PFSK-1 (cell line): ENCODE data around the gene HDGFL2.

Experiments
- FOXP2 ChIP-seq: optimal IDR thresholded peaks from 2 replicates; pipeline ENCODE3; 2011; ENCODE audit warnings: borderline replicate concordance, control low read depth, inconsistent platforms; ENCODE audit not compliant: insufficient read depth; ENCODE audit errors: extremely low read length, extremely low read depth
- POLR2AphosphoS5 ChIP-seq: IDR thresholded peaks from 2 replicates; pipeline ENCODE4 v1.6.1; 2012; ENCODE audit warnings: low read depth, mild to moderate bottlenecking, control low read depth, low read length, moderate library complexity
- REST ChIP-seq, 2 experiments: IDR thresholded peaks; 2 replicates each; pipeline versions ENCODE4 v1.6.1 to v1.8.0; 2011 to 2012; ENCODE audit warnings: low read depth in 2 of 2, low read length in 2 of 2, control low read depth in 1 of 2, inconsistent platforms in 1 of 2, mild to moderate bottlenecking in 1 of 2, moderate library complexity in 1 of 2; ENCODE audit not compliant: insufficient read depth in 1 of 2
- SIN3A ChIP-seq: IDR thresholded peaks from 2 replicates; pipeline ENCODE4 v1.6.1; 2012; ENCODE audit warnings: mild to moderate bottlenecking, low read length, moderate library complexity, borderline replicate concordance; ENCODE audit not compliant: insufficient read depth
- TAF1 ChIP-seq: IDR thresholded peaks from 2 replicates; pipeline ENCODE4 v1.6.1; 2012; ENCODE audit warnings: low read length, control low read depth, borderline replicate concordance; ENCODE audit not compliant: insufficient read depth

The HDGFL2 gene

GRCh38 chr19:4504891-4505569, 32.9 kb downstream of the HDGFL2 start:
- TF ChIP-seq SIN3A (no peak), FOXP2 (no peak), TAF1 (no peak), POLR2AphosphoS5 (no peak), REST (IDR thresholded peaks at IDR 0.05; ENCODE audit: insufficient read depth in 1 of 2, low read depth in 2 of 2, low read length in 2 of 2) (no peak)

GRCh38 chr19:4505570-4506448, 33.7 kb downstream of the HDGFL2 start:
- TF ChIP-seq POLR2AphosphoS5 (no peak), FOXP2 (no peak), REST (IDR thresholded peaks at IDR 0.05; ENCODE audit: insufficient read depth in 1 of 2, low read depth in 2 of 2, low read length in 2 of 2) (no peak)

DNA sequence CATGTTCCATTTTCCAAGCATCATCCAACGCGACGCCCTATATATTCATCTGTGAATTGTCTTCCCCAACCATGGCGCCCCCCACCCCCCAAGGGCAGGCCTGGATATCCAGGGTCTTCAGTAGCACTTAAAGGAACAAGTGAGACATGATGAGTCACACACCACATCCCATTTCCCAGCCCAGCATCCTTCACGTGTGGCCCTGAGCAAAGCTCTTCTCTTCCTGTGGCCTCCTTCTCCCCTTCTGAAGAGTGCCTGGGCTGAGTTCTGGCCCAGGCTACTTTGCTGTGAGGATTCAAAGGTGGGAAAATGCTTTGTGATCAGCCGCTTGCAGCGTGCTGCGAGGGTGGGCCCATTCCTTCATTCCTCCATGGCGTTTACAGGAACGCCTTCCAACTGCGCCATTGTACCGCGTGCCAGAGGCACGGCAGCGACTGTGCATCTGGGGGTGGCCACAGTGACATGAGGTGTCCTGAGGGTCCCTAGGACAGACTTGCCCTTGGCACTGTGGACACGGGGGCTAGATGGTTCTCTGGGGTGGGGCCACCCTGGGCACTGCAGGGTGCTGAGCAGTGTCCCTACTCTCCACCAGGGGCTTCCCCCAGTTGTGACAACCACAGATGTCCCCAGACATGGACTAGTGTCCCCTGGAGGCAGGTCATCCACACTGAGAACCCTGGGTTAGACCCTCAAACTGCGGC, 34.5 kb downstream of the HDGFL2 start:
- no peak for TF ChIP-seq REST (IDR thresholded peaks at IDR 0.05; ENCODE audit: insufficient read depth in 1 of 2, low read depth in 2 of 2, low read length in 2 of 2)
- TF ChIP-seq POLR2AphosphoS5: no peak
- no peak for TF ChIP-seq FOXP2
- TF ChIP-seq SIN3A: no peak
- TF ChIP-seq TAF1: no peak

DNA sequence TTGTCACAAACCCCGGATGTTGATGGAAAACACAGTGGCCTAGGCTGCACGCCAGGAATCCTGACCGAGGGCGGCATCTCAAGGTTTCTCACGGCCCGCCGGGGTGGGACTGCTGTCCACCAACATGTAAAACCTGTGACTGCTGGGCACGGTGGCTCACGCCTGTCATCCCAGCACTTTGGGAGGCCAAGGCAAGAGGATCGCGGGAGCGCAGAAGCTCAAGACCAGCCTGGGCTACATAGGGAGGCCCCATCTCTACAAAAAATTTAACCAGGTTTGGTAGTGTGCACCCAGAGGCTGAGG, 35.0 kb downstream of the HDGFL2 start:
- TF ChIP-seq POLR2AphosphoS5 (no peak), SIN3A (no peak), FOXP2 (no peak), TAF1 (no peak), REST (IDR thresholded peaks at IDR 0.05; ENCODE audit: insufficient read depth in 1 of 2, low read depth in 2 of 2, low read length in 2 of 2) (no peak)
